Measurements from ENCODE around the gene ATP5PO. TPM values are rescaled to one million over a fixed set of nuclear protein-coding genes. Genes with fewer than 3 reads are reported as not detected.

ATP5PO gene
- total and polyA plus RNA-seq, 4 donors: 72.8 to 200 (median 131) TPM

DNA sequence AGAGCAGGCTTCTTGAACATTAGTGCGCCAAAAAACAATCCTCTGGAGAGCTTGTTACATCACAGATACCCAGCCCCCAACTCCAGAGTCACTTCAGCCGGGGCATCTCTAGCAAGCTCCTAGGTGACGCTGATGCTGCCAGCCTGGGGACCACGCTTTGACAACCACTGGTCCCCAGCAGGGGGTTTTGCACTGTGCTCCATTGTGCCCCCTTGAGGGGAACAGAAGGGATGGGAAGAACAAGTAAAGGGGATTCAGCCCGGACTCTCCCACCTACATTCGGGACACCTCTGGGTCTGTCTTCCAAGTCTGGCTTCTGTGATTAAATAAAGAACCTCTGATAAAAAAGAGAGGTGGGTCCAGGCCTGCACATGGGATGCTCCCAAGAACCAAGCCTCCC lies 60.4 kb downstream of the ATP5PO start:
- DNase-seq (ENCODE audit: low spot score): no peak
- H3K9me3 ChIP-seq (ENCODE audit: control insufficient read depth in 4 of 4, low read length in 3 of 4): no peaks in the 10 kb centered on the region
- H3K27ac ChIP-seq (ENCODE audit: low read depth in 1 of 2, low read length in 2 of 2): no peak overlapping the region
- no peak overlapping the region for H3K4me3 ChIP-seq (ENCODE audit: low read depth in 1 of 3, low read length in 3 of 3)
- no peaks in the 10 kb centered on the region for H3K4me1 ChIP-seq (ENCODE audit: control insufficient read depth in 4 of 4, insufficient read depth in 4 of 4, low read length in 3 of 4)
- no peak overlapping the region for H3K9ac ChIP-seq (ENCODE audit: low read depth in 1 of 2, low read length in 2 of 2)
- WGBS: 93% methylated on average over 6 of the region's 6 CpGs
- no peaks in the 10 kb centered on the region for H3K27me3 ChIP-seq (ENCODE audit: control insufficient read depth in 4 of 4, insufficient read depth in 4 of 4, low read length in 3 of 4)
- no peaks in the 10 kb centered on the region for H3K36me3 ChIP-seq (ENCODE audit: control insufficient read depth in 4 of 4, insufficient read depth in 3 of 4, low read depth in 1 of 4, low read length in 3 of 4)
- no peak for TF ChIP-seq HNF4G (IDR thresholded peaks at IDR 0.05)

DNA sequence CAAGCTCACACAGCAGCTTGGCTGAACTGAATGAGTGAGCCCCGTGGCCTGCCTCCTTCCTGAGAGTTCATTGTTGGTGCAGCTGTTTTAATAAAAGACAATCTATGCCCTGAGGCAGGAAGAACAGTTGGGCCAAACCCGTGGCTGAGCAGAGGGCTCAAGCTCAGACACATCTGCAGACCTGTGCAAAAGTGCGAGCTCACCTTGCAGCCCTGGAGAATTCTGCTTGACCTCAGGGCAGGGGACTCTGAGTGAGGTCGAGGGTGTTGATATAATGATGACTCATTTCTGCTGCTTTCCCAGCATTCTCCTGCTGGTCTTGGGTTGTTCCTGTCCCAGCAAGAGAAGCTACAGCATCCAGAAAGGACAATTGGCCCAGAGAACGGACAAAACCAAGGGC lies 61.0 kb downstream of the ATP5PO start:
- no peak overlapping the region for H3K4me3 ChIP-seq (ENCODE audit: low read depth in 1 of 3, low read length in 3 of 3)
- H3K9ac ChIP-seq (ENCODE audit: low read depth in 1 of 2, low read length in 2 of 2): no peak overlapping the region
- H3K4me1 ChIP-seq (ENCODE audit: control insufficient read depth in 4 of 4, insufficient read depth in 4 of 4, low read length in 3 of 4): no peaks in the 10 kb centered on the region
- TF ChIP-seq RXRA (IDR thresholded peaks at IDR 0.05) (no peak), JUND (IDR thresholded peaks at IDR 0.05) (peak; percentile 27 to 39), TAF1 (conservative IDR thresholded peaks at IDR 0.05) (no peak), YY1 (IDR thresholded peaks at IDR 0.05) (no peak)
- no peak for DNase-seq (ENCODE audit: low spot score)
- no peaks in the 10 kb centered on the region for H3K9me3 ChIP-seq (ENCODE audit: control insufficient read depth in 4 of 4, low read length in 3 of 4)
- no peaks in the 10 kb centered on the region for H3K27me3 ChIP-seq (ENCODE audit: control insufficient read depth in 4 of 4, insufficient read depth in 4 of 4, low read length in 3 of 4)
- no peaks in the 10 kb centered on the region for H3K36me3 ChIP-seq (ENCODE audit: control insufficient read depth in 4 of 4, insufficient read depth in 3 of 4, low read depth in 1 of 4, low read length in 3 of 4)
- WGBS: 71% methylated on average over 5 of the region's 5 CpGs
- no peak overlapping the region for H3K27ac ChIP-seq (ENCODE audit: low read depth in 1 of 2, low read length in 2 of 2)

Other genes starting within 250 kb of the ATP5PO start
- 10 to 100 TPM; 12.1 to 12.2 TPM for gene MRPS6, start 157.8 kb upstream of the ATP5PO start, total RNA-seq
- gene MRPS6, start 157.8 kb upstream of the ATP5PO start, polyA plus RNA-seq: 10 to 100 TPM; 21.8 to 83.0 TPM
- 10 to 100 TPM; 13.3 to 16.6 TPM for gene SLC5A3, start 157.8 kb upstream of the ATP5PO start, total RNA-seq
- 1 to 10 TPM; 1.5 to 2.9 TPM for gene SLC5A3, start 157.8 kb upstream of the ATP5PO start, polyA plus RNA-seq

Measured in liver (tissue), 9 donors.